A549 (cell line): ENCODE results near the gene SAMD4B. TPM values are rescaled to one million over a fixed set of nuclear protein-coding genes. Genes with fewer than 3 reads are reported as not detected.
A peak's percentile ranks its signal among the peaks of the same experiment; 100 is the strongest.

ENCODE experiments used
- ATAC-seq, 2 experiments: fragments of 200-7000 bp in 1 of 2; fragments of >200 bp in 1 of 2; cut with Nextera tagmentation in 1 of 2; cut with Tn5 transposase in 1 of 2; 3 replicates each; pipeline versions ENCODE4 v1.8.0 to v1.9.1; 2018 to 2020; ENCODE audit warnings: mild to moderate bottlenecking in 1 of 2, moderate library complexity in 1 of 2
- CTCF ChIA-PET: fragments of 300-600 bp; sonication (Branson Sonifier 250); formaldehyde crosslinking; extraction: SDS; loops from one replicate; lab custom pipeline; 2021; ENCODE audit warnings: antibody characterized with exemption, inconsistent platforms; lab: Yijun Ruan, JAX
- POLR2A ChIA-PET: fragments of 350-600 bp; formaldehyde crosslinking; extraction: SDS; loops from one replicate; lab custom pipeline; 2021; ENCODE audit warnings: antibody characterized with exemption, inconsistent platforms; lab: Yijun Ruan, JAX
- DNase-seq, 2 experiments: peaks; one replicate each; pipeline versions ENCODE4 v3.0.0 to v3.0.0-alpha.2; 2011 to 2016; ENCODE audit warnings: low read depth in 1 of 2, low spot score in 1 of 2
- FAIRE-seq: peaks from 2 replicates; lab custom pipeline; 2011; peaks lifted over from hg19 to GRCh38; lab: Jason Lieb, UNC
- H3K27ac ChIP-seq, 2 experiments: fragments of >200 bp; sonication (Bioruptor Twin); formaldehyde crosslinking; 3 replicates each; pipeline ENCODE4 v1.5.1; 2016 to 2017
- H3K4me1 ChIP-seq: fragments of >200 bp; sonication (Bioruptor Twin); formaldehyde crosslinking; 3 replicates; pipeline ENCODE4 v1.6.1; 2016
- H3K4me2 ChIP-seq: fragments of >200 bp; sonication (Bioruptor Twin); formaldehyde crosslinking; 3 replicates; pipeline ENCODE4 v1.6.1; 2016
- H3K4me3 ChIP-seq: fragments of >200 bp; sonication (Bioruptor Twin); formaldehyde crosslinking; 3 replicates; pipeline ENCODE4 v1.5.1; 2016
- H3K9me3 ChIP-seq: fragments of >200 bp; sonication (Bioruptor Twin); formaldehyde crosslinking; 3 replicates; pipeline ENCODE4 v1.6.1; 2016
- CEBPB ChIP-seq, 2 experiments: fragments of >200 bp in 1 of 2; sonication (Bioruptor Twin) in 1 of 2; formaldehyde crosslinking in 1 of 2; IDR thresholded peaks; 2 replicates each; pipeline ENCODE4 v1.6.1; 2012 to 2016
- CHD2 ChIP-seq: fragments of 150-350 bp; IDR thresholded peaks from 2 replicates; pipeline ENCODE4 v1.6.1; 2014; ENCODE audit warnings: low read length; ENCODE audit not compliant: partially characterized antibody
- CHD4 ChIP-seq: fragments of 200-600 bp; sonication (generic); IDR thresholded peaks from 2 replicates; pipeline ENCODE4 v1.6.1; 2016; ENCODE audit warnings: antibody characterized with exemption, mild to moderate bottlenecking, borderline replicate concordance
- EHF ChIP-seq: fragments of 250-450 bp; sonication (Bioruptor Pico); IDR thresholded peaks from 2 replicates; pipeline ENCODE4 v1.5.0; 2020; ENCODE audit warnings: mild to moderate bottlenecking
- EHMT2 ChIP-seq: fragments of 200-600 bp; sonication (generic); IDR thresholded peaks from 2 replicates; pipeline ENCODE4 v1.6.1; 2016; ENCODE audit warnings: antibody characterized with exemption, low read depth, mild to moderate bottlenecking, moderate library complexity
- FOSB ChIP-seq: fragments of 250-450 bp; sonication (Bioruptor Pico); IDR thresholded peaks from 2 replicates; pipeline ENCODE4 v1.5.0; 2020; ENCODE audit warnings: mild to moderate bottlenecking, moderate library complexity
- FOSL2 ChIP-seq, 2 experiments: fragments of 450-650 bp in 1 of 2; fragments of >200 bp in 1 of 2; sonication (Bioruptor Twin) in 1 of 2; formaldehyde crosslinking; IDR thresholded peaks; 2 replicates each; pipeline versions ENCODE4 v1.5.0 to v1.6.1; 2016 to 2020; ENCODE audit warnings: mild to moderate bottlenecking in 1 of 2, moderate library complexity in 1 of 2
- FOXS1 ChIP-seq: fragments of 250-450 bp; sonication (Bioruptor Pico); IDR thresholded peaks from 2 replicates; pipeline ENCODE4 v1.5.0; 2020; ENCODE audit warnings: mild to moderate bottlenecking, moderate library complexity
- GATA3 ChIP-seq: IDR thresholded peaks from 2 replicates; pipeline ENCODE4 v1.6.1; 2012; ENCODE audit warnings: borderline replicate concordance
- HEYL ChIP-seq: fragments of 250-450 bp; sonication (Bioruptor Pico); IDR thresholded peaks from 2 replicates; pipeline ENCODE4 v1.8.0; 2021; ENCODE audit warnings: mild to moderate bottlenecking, moderate library complexity
- HOXA7 ChIP-seq: fragments of 250-450 bp; sonication (Bioruptor Pico); IDR thresholded peaks from 2 replicates; pipeline ENCODE4 v1.5.0; 2020; ENCODE audit warnings: mild to moderate bottlenecking, moderate library complexity
- KDM5A ChIP-seq: fragments of 200-600 bp; sonication (generic); IDR thresholded peaks from 2 replicates; pipeline ENCODE4 v1.6.1; 2016; ENCODE audit warnings: antibody characterized with exemption, mild to moderate bottlenecking
- MAFK ChIP-seq: fragments of 450-650 bp; IDR thresholded peaks from 2 replicates; pipeline ENCODE4 v1.6.1; 2014; ENCODE audit not compliant: partially characterized antibody
- MAZ ChIP-seq: fragments of 150-350 bp; IDR thresholded peaks from 2 replicates; pipeline ENCODE4 v1.6.1; 2014; ENCODE audit warnings: antibody characterized with exemption, low read depth, low read length, borderline replicate concordance
- MYC ChIP-seq: IDR thresholded peaks from 2 replicates; pipeline ENCODE4 v1.6.1; 2012; ENCODE audit warnings: mild to moderate bottlenecking, inconsistent platforms, low read length, improper control_type of control experiment, borderline replicate concordance
- NFE2L2 ChIP-seq: fragments of 150-350 bp; conservative IDR thresholded peaks from 2 replicates; pipeline ENCODE4 v1.6.1; 2014; ENCODE audit warnings: low read length
- NR3C1 ChIP-seq: fragments of >200 bp; sonication (Bioruptor Twin); formaldehyde crosslinking; IDR thresholded peaks from 3 replicates; pipeline ENCODE4 v1.6.1; 2017
- PHF8 ChIP-seq: fragments of 200-600 bp; sonication (generic); IDR thresholded peaks from 2 replicates; pipeline ENCODE4 v1.6.1; 2016; ENCODE audit warnings: low read depth, mild to moderate bottlenecking, antibody characterized with exemption, moderate library complexity, borderline replicate concordance
- POLR2AphosphoS2 ChIP-seq: conservative IDR thresholded peaks from 2 replicates; pipeline ENCODE4 v1.6.1; 2012; ENCODE audit warnings: low read length, improper control_type of control experiment, inconsistent platforms
- RAD21 ChIP-seq, 2 experiments: fragments of >200 bp in 1 of 2; sonication (Bioruptor Twin) in 1 of 2; formaldehyde crosslinking in 1 of 2; IDR thresholded peaks in 1 of 2; conservative IDR thresholded peaks in 1 of 2; 2 replicates in 1 of 2; 3 replicates in 1 of 2; pipeline ENCODE4 v1.6.1; 2012 to 2018; ENCODE audit warnings: inconsistent platforms in 1 of 2
- RFX5 ChIP-seq: fragments of 450-650 bp; IDR thresholded peaks from 2 replicates; pipeline ENCODE4 v1.7.1; 2014; ENCODE audit warnings: antibody characterized with exemption, mild to moderate bottlenecking, moderate library complexity
- RNF2 ChIP-seq: fragments of 200-600 bp; sonication (generic); IDR thresholded peaks from 2 replicates; pipeline ENCODE4 v1.6.1; 2016; ENCODE audit warnings: low read depth, mild to moderate bottlenecking, antibody characterized with exemption, moderate library complexity, borderline replicate concordance
- SMC3 ChIP-seq: fragments of >200 bp; sonication (Bioruptor Twin); formaldehyde crosslinking; IDR thresholded peaks from 3 replicates; pipeline ENCODE4 v1.6.1; 2018; ENCODE audit warnings: inconsistent platforms
- TFCP2L1 ChIP-seq: fragments of 250-450 bp; sonication (Bioruptor Pico); IDR thresholded peaks from 2 replicates; pipeline ENCODE4 v1.5.0; 2021; ENCODE audit warnings: mild to moderate bottlenecking
- TP53 ChIP-seq: fragments of 250-450 bp; sonication (Bioruptor Pico); IDR thresholded peaks from 2 replicates; pipeline ENCODE4 v1.5.0; 2021; ENCODE audit warnings: mild to moderate bottlenecking, moderate library complexity
- ZC3H11A ChIP-seq: fragments of 450-650 bp; IDR thresholded peaks from 2 replicates; pipeline ENCODE4 v1.6.1; 2014; ENCODE audit warnings: antibody characterized with exemption, mild to moderate bottlenecking
- WGBS: methylation state at CpG from one replicate; pipeline ENCODE4 v1.1.6; 2017; ENCODE audit errors: missing lambda C conversion rate; 5-methylcytosine and 5-hydroxymethylcytosine counted together
- polyA plus RNA-seq, 4 experiments: library from polyadenylated mRNA; depleted of rRNA in 3 of 4; stranded (reverse); fragments of >200 nt; fragmentation: RNase III in 1 of 4; extraction: RNeasy Plus Mini Kit Qiagen cat#74134 plus additional on column Dnase treatment in 1 of 4; gene quantifications; 2 replicates in 3 of 4; 3 replicates in 1 of 4; pipeline ENCODE4 v1.2.3, GENCODE V29; 2011 to 2017
- TF ChIP-seq, protein P1 (sequence below): IDR thresholded peaks from 2 replicates; pipeline ENCODE4 v1.6.1; 2012
- TF ChIP-seq, protein P2 (sequence below): fragments of 250-450 bp; sonication (Bioruptor Pico); IDR thresholded peaks from 2 replicates; pipeline ENCODE4 v1.5.0; 2021; ENCODE audit warnings: mild to moderate bottlenecking, moderate library complexity, borderline replicate concordance

The SAMD4B gene
- polyA plus RNA-seq, 2 of the 4 experiments (the other 2 are of a cell fraction), result 82.1 to 118 TPM

DNA sequence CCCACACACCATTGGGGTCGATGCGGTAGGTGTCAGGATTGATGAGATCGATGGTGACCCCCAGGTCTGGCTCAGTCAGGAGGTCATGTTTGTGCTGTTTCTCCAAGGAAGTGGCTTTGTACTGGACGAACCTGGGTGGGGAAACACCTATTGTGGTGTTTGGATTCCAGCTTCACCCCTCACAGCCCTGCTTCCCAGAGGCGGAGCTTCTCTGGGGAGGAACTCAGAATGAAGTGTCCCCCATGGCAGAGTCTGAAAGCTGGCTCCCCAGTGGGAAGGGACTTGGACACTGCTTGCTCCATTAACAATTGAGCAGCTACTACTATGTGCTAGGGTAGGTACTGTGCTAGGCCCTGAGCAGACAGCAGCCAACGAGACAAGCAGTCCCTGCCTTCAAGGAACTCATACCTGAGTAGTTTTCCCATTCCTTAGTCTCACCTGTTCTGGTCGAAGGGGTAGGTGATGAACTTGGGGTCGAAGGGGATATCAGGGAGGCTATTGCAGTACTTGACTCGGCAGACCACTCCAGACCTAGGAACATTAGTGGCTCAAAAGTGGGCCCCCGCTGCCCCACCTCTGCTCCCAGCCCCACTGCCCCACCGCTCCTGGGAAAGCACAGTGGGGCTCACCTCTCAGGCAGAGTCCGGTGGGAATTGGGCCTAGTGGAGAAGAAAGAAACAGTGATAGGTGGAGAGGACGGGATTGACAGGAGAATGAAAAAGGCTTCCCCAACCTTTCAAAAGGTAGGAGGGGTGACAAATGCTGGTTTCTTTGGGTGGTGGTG is 47.6 kb downstream of the SAMD4B start:
- ChIA-PET CTCF (interaction anchor here (1.4 to 21.4 kb wide), 8 partner anchors 8 to 143 kb away, joined by 3 to 457 read pairs (median 14); partner anchors contain the start of genes EID2B, PLEKHG2 and RPS16), POLR2A (no interaction called here)
- no peak for ATAC-seq
- H3K4me2 ChIP-seq, result peak overlapping the region; percentile 91
- TF ChIP-seq NR3C1 (no peak), FOSB (CRISPR knock-in tag) (0 out of 2 replicates have a peak, but pooled peaks have one; percentile 11), POLR2AphosphoS2 (peak; percentile 74; the same call in 1 of the 2 replicates), ZC3H11A (no peak)
- TF ChIP-seq, protein P1, sequence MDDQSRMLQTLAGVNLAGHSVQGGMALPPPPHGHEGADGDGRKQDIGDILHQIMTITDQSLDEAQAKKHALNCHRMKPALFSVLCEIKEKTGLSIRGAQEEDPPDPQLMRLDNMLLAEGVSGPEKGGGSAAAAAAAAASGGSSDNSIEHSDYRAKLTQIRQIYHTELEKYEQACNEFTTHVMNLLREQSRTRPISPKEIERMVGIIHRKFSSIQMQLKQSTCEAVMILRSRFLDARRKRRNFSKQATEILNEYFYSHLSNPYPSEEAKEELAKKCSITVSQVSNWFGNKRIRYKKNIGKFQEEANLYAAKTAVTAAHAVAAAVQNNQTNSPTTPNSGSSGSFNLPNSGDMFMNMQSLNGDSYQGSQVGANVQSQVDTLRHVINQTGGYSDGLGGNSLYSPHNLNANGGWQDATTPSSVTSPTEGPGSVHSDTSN, result no peak
- peak overlapping the region; percentile 89 to 90 for H3K27ac ChIP-seq
- H3K4me1 ChIP-seq, result peaks cover 15% of the 10 kb centered on the region; the same call in 2 of the 3 replicates
- no peak for DNase-seq
- H3K4me3 ChIP-seq, result peak overlapping the region; percentile 68
- WGBS, result 80% methylated on average over 13 of the region's 13 CpGs
- no peaks in the 10 kb centered on the region for H3K9me3 ChIP-seq
- peak; percentile 18 for FAIRE-seq

DNA sequence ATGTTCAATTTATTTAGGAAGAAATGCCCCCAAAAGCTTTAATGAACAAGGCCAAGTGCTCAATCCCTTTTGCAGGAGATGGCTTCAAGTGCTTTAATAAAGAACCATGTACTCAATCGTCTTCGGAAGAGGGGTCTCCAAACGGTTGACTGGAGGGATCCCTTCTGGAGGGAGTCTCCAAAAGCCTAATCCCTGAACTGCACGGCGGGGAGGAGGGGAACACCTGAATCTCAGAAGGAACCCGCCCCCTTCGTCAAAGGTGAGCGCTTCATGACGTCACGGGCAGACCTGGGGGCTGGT is 48.2 kb downstream of the SAMD4B start:
- FAIRE-seq, result peak; percentile 23
- POLR2A ChIA-PET, result interaction anchor here (0.7 to 2.3 kb wide), 16 partner anchors 9 to 278 kb away, joined by 3 to 62 read pairs (median 15); partner anchors contain the start of genes PLEKHG2, RPS16, SAMD4B and TIMM50

DNA sequence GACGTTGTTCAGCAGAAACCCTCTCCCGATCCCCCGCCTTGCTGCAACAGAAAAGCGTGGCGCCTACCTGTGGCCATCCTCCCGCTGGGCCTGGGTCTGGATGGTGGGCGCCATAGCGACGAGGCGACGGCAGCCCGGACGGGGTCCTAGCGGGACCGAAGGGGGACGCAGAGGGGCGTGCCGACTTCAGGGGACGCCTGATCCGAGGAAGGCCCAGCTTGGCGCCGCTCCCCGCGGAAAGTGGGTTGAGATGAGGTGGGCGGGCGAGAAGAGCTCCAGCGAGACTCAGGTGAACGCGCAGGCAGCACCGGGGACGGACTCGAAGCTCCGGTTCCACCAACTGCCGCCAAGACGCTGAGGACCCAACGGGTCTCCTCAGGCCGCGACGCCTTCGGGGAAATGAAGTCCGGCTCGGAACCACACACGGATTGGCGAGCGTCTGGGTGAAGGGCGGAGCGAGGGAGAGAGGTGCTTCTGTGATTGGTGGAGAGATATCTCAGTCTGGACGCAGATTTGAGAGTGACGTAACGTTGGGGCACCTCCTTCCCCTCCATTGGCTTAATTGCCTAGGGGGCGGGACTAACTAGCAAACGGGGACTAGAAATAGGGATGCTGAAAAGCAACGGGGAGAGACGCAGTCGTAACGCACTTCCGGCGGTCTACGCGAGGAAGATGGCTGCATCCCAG is 48.7 kb downstream of the SAMD4B start, which contains the start of the genes MED29 and PAF1:
TSS of gene MED29 (plus strand) at position 628 of the 687 bp plus-strand sequence. CDS start at position 673, 45 bp downstream.
TSS of gene PAF1 (minus strand) at position 356 of the 687 bp plus-strand sequence. CDS start at position 114, 242 bp downstream.
- WGBS, result 1% methylated on average over 60 of the region's 60 CpGs
- FAIRE-seq, result peak; percentile 100
- no peak for TF ChIP-seq HOXA7 (CRISPR knock-in tag)
- no peak for TF ChIP-seq FOXS1 (CRISPR knock-in tag)
- TF ChIP-seq PHF8, result peak; percentile 77
- TF ChIP-seq TFCP2L1 (CRISPR knock-in tag), result no peak
- TF ChIP-seq SMC3, result 0 out of 3 replicates have a peak, but pooled peaks have one; percentile 17
- TF ChIP-seq FOSL2 (IDR thresholded peaks at IDR 0.05), result no peak
- TF ChIP-seq FOSL2 (CRISPR knock-in tag; IDR thresholded peaks at IDR 0.05), result no peak
- TF ChIP-seq EHMT2, result no peak
- TF ChIP-seq MAFK, result no peak
- no peak for TF ChIP-seq EHF (CRISPR knock-in tag)
- TF ChIP-seq KDM5A, result 0 out of 2 replicates have a peak, but pooled peaks have one; percentile 29
- peak; percentile 15 for TF ChIP-seq MYC
- peak; percentile 8 for TF ChIP-seq CHD2
- TF ChIP-seq NFE2L2, result no peak
- TF ChIP-seq CEBPB (IDR thresholded peaks at IDR 0.05), result peak in 1 of 2 experiments; percentile 74; a peak in 2 of 4 replicates
- TF ChIP-seq TP53 (CRISPR knock-in tag), result 0 out of 2 replicates have a peak, but pooled peaks have one; percentile 58
- TF ChIP-seq RNF2, result no peak
- no peak for TF ChIP-seq HEYL (CRISPR knock-in tag)
- TF ChIP-seq MAZ, result 0 out of 2 replicates have a peak, but pooled peaks have one; percentile 12
- no peak for TF ChIP-seq CHD4
- TF ChIP-seq GATA3, result peak; percentile 30
- TF ChIP-seq ZC3H11A, result no peak

More for the DNA sequence above, 48.2 kb downstream of the SAMD4B start:
- peak overlapping the region; percentile 68 for H3K4me3 ChIP-seq
- H3K4me2 ChIP-seq, result peak overlapping the region; percentile 91
- H3K9me3 ChIP-seq, result no peaks in the 10 kb centered on the region
- peaks cover 15% of the 10 kb centered on the region; the same call in 2 of the 3 replicates for H3K4me1 ChIP-seq
- WGBS, result under 1% methylated on average over 10 of the region's 10 CpGs
- H3K27ac ChIP-seq, result peak overlapping the region; percentile 89 to 90
- ATAC-seq (no peak; a peak in 1 of 6 replicates), DNase-seq (peak in 1 of 2 experiments; percentile 96)
- TF ChIP-seq, protein P2, sequence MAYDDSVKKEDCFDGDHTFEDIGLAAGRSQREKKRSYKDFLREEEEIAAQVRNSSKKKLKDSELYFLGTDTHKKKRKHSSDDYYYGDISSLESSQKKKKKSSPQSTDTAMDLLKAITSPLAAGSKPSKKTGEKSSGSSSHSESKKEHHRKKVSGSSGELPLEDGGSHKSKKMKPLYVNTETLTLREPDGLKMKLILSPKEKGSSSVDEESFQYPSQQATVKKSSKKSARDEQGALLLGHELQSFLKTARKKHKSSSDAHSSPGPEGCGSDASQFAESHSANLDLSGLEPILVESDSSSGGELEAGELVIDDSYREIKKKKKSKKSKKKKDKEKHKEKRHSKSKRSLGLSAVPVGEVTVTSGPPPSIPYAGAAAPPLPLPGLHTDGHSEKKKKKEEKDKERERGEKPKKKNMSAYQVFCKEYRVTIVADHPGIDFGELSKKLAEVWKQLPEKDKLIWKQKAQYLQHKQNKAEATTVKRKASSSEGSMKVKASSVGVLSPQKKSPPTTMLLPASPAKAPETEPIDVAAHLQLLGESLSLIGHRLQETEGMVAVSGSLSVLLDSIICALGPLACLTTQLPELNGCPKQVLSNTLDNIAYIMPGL, result no peak
- TF ChIP-seq RFX5 (0 out of 2 replicates have a peak, but pooled peaks have one; percentile 40), RAD21 (conservative IDR thresholded peaks at IDR 0.05 in 1 of 2, IDR thresholded peaks at IDR 0.05 in 1 of 2) (no peak), FOSL2 (IDR thresholded peaks at IDR 0.05) (no peak), FOSL2 (CRISPR knock-in tag; IDR thresholded peaks at IDR 0.05) (peak; percentile 67; the same call in 1 of the 2 replicates), MAZ (0 out of 2 replicates have a peak, but pooled peaks have one; percentile 3)
- CTCF ChIA-PET, result interaction anchor here (0.9 to 21.4 kb wide), 15 partner anchors 8 to 280 kb away, joined by 3 to 457 read pairs (median 6); partner anchors contain the start of genes EID2B, PLEKHG2, RPS16 and SAMD4B

More for the DNA sequence above, 48.7 kb downstream of the SAMD4B start, which contains the start of the genes MED29 and PAF1:
- Histone ChIP-seq H3K9me3 (no peaks in the 10 kb centered on the region), H3K27ac (peak within 1 kb of the TSS; percentile 89 to 90), H3K4me3 (peak within 1 kb of the TSS; percentile 68), H3K4me2 (peak within 1 kb of the TSS; percentile 91), H3K4me1 (peaks cover 15% of the 10 kb centered on the region; the same call in 2 of the 3 replicates)
- POLR2A ChIA-PET, result interaction anchor here (0.6 to 2.3 kb wide), 22 partner anchors 9 to 279 kb away, joined by 3 to 62 read pairs (median 7); partner anchors contain the start of genes PLEKHG2, RPS16, SAMD4B and SUPT5H
- ATAC-seq, result peak; percentile 91 to 97
- CTCF ChIA-PET, result interaction anchor here (0.6 to 21.4 kb wide), 17 partner anchors 9 to 280 kb away, joined by 3 to 457 read pairs (median 6); partner anchors contain the start of genes EID2B, PLEKHG2, RPS16 and SAMD4B
- DNase-seq, result peak; percentile 100
